ENCODE measurements around the gene PPP6R2. TPM values are rescaled to one million over a fixed set of nuclear protein-coding genes. Genes with fewer than 3 reads are reported as not detected.
A peak's percentile ranks its signal among the peaks of the same experiment; 100 is the strongest.

PPP6R2 gene
- total and polyA plus RNA-seq, 2 of the 4 experiments (the other 2 are of a cell fraction), result 49.2 to 51.6 TPM

GRCh38 chr22:50305393-50305922 lies 37.7 kb upstream of the PPP6R2 start (continued):
- no peak for TF ChIP-seq RFX5 (IDR thresholded peaks at IDR 0.05; ENCODE audit: low read depth, low read length)

GRCh38 chr22:50305923-50306566 lies 37.1 kb upstream of the PPP6R2 start:
- Histone ChIP-seq H3K36me3 (ENCODE audit: control insufficient read depth, insufficient read depth, low read length) (peaks cover 18% of the 10 kb centered on the region; the same call in 1 of the 2 replicates), H3K79me1 (ENCODE audit: low read depth in 1 of 2, low read length in 2 of 2) (peaks cover 0 to 44% of the 10 kb centered on the region in 2 experiments; a peak in 2 of 4 replicates), H3K56ac (ENCODE audit: extremely low read depth, insufficient read depth, low read length) (peak overlapping the region; percentile 84), H2BK120ac (ENCODE audit: low read depth, low read length) (peak overlapping the region; percentile 91), H3K27ac (ENCODE audit: insufficient read depth, low read length) (peak overlapping the region; percentile 96), H4K91ac (ENCODE audit: insufficient read depth, low read depth, low read length) (peak overlapping the region; percentile 97), H4K8ac (ENCODE audit: low read depth in 2 of 2, low read length in 2 of 2) (peak overlapping the region; percentile 85 to 94), H4K5ac (ENCODE audit: low read depth, low read length) (peak overlapping the region; percentile 87), H3K4me2 (ENCODE audit: low read depth, low read length) (peak overlapping the region; percentile 85), H2BK15ac (ENCODE audit: low read depth, low read length) (peak overlapping the region; percentile 26; the same call in 1 of the 3 replicates), H2AK9ac (replicated peaks; ENCODE audit: low read depth, low read length, poor library complexity) (peak overlapping the region; percentile 95), H3K18ac (ENCODE audit: low read depth, low read length) (peak overlapping the region; percentile 86), H4K20me1 (ENCODE audit: insufficient read depth, low read length) (peaks cover 53% of the 10 kb centered on the region), H2AK5ac (ENCODE audit: low read depth, low read length) (peak overlapping the region; percentile 83), H2BK5ac (ENCODE audit: low read depth, low read length, poor library complexity, severe bottlenecking) (peak overlapping the region; percentile 95), H3K9ac (ENCODE audit: low read depth, low read length) (peak overlapping the region; percentile 95), H3K9me1 (ENCODE audit: insufficient read depth, low read length) (peaks cover 22% of the 10 kb centered on the region), H3K9me3 (ENCODE audit: control insufficient read depth, insufficient read depth, low read length) (no peaks in the 10 kb centered on the region), H3K23ac (ENCODE audit: low read depth, low read length) (peak overlapping the region; percentile 95), H2BK20ac (ENCODE audit: low read depth, low read length) (peak overlapping the region; percentile 57), H3K4me1 (ENCODE audit: control insufficient read depth, insufficient read depth, low read length) (peaks cover 57% of the 10 kb centered on the region), H3K27me3 (ENCODE audit: control insufficient read depth, insufficient read depth, low read length) (no peaks in the 10 kb centered on the region), H3K14ac (replicated peaks; ENCODE audit: low read depth, low read length) (peak overlapping the region; percentile 98), H3K4ac (ENCODE audit: low read depth, low read length) (peak overlapping the region; percentile 99), H2AFZ (replicated peaks; ENCODE audit: low read length, poor library complexity) (peak overlapping the region; percentile 11), H3K4me3 (ENCODE audit: insufficient read depth, low read depth, low read length) (peak overlapping the region; percentile 97)
- ATAC-seq (ENCODE audit: low read depth), result peak; percentile 63
- 0% methylated on average over 12 of the region's 21 CpGs; no CpG with 5 or more reads in 1 of the 2 experiments for WGBS, 2 experiments (ENCODE audit: extremely low coverage in 2 of 2, insufficient read length in 1 of 2)
- ChIA-PET CTCF (interaction anchor here (0.8 kb wide), 1 partner anchor 65 kb away, joined by 4 read pairs; no protein-coding TSS in a partner anchor), POLR2A (ENCODE audit: unreplicated experiment) (interaction anchor here (1.2 kb wide), 1 partner anchor 11 kb away, joined by 6 read pairs; no protein-coding TSS in a partner anchor)
- dilution Hi-C loops (cut with HindIII; ENCODE audit: low sequenced_read_pairs, unreplicated experiment), result no loop called here
- intact Hi-C loops (cut with micrococcal nuclease), result loop anchor here (2.0 to 5.0 kb wide), 3 partner anchors 13 to 34 kb away; partner anchors contain the start of genes DENND6B and MAPK11
- in situ Hi-C loops (cut with MboI; ENCODE audit: low sequenced_read_pairs), result no loop called here
- BruUV-seq (replicated peaks), result no TSS peak
- peak; percentile 95 for DNase-seq
- TF ChIP-seq CHD1 (IDR thresholded peaks at IDR 0.05; ENCODE audit: low read depth, low read length) (peak; percentile 83; the same call in 1 of the 2 replicates), POLR2A (IDR thresholded peaks at IDR 0.05; ENCODE audit: low read depth, low read length) (peak; percentile 69), BHLHE40 (IDR thresholded peaks at IDR 0.05; ENCODE audit: low read depth, low read length) (peak; percentile 24; the same call in 1 of the 2 replicates), CEBPB (IDR thresholded peaks at IDR 0.05; ENCODE audit: low read depth, low read length) (no peak), FOS (IDR thresholded peaks at IDR 0.05; ENCODE audit: low read depth, low read length) (0 out of 2 replicates have a peak, but pooled peaks have one; percentile 55), USF2 (IDR thresholded peaks at IDR 0.05; ENCODE audit: low read depth, low read length) (no peak), NFE2L2 (IDR thresholded peaks at IDR 0.05; ENCODE audit: low read depth, low read length) (no peak; the same call in 1 of the 2 replicates), MAZ (IDR thresholded peaks at IDR 0.05; ENCODE audit: borderline replicate concordance, low read depth, low read length) (peak; percentile 82), MAFK (IDR thresholded peaks at IDR 0.05; ENCODE audit: low read depth, low read length) (peak; percentile 63; the same call in 1 of the 2 replicates), SMC3 (IDR thresholded peaks at IDR 0.05; ENCODE audit: low read depth, low read length) (no peak), RFX5 (IDR thresholded peaks at IDR 0.05; ENCODE audit: low read depth, low read length) (no peak), ELK1 (IDR thresholded peaks at IDR 0.05; ENCODE audit: borderline replicate concordance, low read depth, low read length) (no peak), MXI1 (IDR thresholded peaks at IDR 0.05; ENCODE audit: borderline replicate concordance, low read depth, low read length) (peak; percentile 58; the same call in 1 of the 2 replicates)
